ENCODE results near the gene RPL4. TPM values are rescaled to one million over a fixed set of nuclear protein-coding genes. Genes with fewer than 3 reads are reported as not detected.

Gene RPL4
- total RNA-seq, 1 donor from 2014 or later: 2,397 TPM

DNA sequence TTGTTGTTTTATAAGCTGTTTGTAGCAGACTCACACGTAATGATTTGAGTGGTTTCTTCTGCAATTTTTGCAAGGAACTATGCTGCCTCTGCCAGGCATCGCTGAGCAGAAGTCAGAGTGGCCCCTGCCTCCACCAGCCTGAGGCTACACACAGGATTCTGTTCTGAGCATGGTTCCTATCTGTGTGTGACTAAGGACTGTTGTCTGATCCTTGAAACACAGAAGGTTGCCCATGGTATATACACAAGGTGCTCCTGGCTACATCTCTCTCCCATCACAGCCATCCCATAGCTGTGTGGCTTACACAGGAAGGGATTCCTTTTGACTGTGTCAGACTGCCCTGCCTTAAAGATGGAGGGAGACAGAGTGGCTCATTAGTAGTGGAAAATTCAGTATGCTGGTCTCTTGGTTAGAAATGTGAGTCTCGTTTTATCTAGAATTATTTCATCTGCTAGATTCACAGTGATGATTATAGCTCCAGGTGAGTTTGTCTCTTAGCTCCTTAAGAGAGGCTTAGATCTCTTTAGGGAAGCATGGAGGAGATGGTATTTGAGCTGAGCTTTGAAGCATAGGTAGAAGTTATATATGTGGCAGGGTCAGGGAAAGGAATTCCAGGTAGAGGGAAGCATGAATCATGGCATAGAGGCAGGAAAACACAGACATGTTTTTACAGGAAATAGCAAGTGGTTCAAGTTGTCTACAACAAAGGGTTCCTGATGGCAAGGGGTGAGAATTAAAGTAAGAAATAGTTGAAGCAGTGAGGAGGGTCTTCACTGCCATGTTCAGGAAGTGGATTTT, 44.6 kb downstream of the RPL4 start:
- intact Hi-C loops (cut with micrococcal nuclease): no loop called here

DNA sequence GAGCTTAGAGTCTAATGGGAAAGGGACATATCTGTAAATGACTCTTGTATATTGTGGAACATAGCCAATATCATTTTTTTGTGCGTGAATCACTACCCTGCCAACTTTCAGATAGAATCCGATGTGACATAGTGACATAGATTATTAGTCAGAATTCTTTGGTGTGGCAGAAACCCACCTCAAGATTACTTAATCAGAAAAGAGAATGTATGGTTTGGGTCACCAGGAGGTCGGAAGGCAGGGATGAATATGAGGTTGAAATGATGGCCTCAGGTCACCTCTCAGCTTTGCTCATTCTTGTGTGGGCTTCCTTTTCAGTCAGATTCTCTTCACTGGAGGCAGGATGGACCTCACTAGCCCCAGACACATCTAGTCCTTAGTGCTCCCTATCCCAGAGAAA, 48.4 kb downstream of the RPL4 start:
- intact Hi-C loops (cut with micrococcal nuclease): no loop called here

DNA sequence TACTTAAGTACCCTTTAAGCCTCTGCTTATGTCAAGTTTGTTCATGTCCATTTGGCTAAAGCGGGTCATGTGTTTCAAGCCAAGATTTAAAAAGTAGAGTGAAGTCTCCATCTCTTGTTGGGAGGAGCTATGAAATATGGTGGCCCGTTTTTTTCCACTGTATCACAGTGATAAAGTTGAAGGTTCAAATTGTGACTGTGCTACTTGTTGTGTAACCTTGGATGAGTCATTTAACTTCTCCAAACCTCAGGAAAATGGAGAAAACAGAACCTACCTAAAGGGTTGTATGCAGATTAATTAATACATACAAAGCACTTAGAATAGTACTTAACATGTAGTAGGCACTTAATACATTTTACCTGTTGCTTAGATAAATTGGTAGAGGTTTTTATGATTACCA, 50.5 kb downstream of the RPL4 start:
- intact Hi-C loops (cut with micrococcal nuclease): no loop called here

DNA sequence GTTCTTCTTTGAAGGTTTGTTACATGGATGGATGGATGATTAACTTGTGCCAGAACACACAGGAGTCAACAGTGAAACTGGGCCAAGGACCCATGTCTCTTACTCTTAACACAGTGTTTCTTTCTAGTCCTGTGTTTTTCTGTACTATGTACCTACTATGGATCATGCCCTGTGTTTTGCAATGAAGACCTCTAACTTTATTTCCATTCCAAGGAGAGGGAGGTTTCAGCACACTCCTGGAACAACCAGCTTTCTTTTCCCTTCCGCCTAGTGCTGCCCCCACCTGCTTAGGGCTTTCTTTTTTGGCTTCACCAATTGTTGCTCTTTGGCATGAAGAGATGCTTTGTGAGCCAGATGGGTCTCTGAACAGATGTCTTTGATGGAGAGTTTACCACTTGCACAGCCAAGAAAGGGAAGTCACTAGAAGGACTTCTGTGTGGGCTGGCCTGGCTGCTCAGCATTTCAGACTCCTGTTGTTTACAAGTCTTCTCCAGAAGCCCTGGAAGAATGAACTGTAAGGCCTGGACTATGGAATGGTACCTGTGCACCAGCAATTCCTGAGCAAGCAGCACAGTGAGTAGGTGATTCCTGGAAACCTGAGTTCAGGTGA, 51.6 kb downstream of the RPL4 start:
- intact Hi-C loops (cut with micrococcal nuclease): no loop called here

DNA sequence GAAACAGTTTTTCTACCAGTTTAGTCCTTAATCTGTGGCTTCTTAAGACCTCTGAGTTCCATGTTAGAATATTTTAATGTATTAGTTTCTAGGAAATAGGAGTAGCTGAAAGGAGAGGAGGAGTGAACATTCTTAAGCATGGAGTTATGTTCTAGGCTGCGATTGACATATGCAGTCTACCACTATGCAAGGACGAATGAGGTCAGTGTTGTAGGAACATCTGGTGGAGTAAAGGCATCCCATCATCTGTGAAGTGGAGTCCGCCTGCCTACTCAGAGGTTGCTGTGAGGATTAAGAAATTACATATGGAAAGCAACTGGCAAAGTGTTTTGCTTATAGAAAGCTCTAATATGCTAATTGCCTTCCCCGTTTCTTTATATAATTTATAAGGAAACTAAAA, 52.2 kb downstream of the RPL4 start:
- intact Hi-C loops (cut with micrococcal nuclease): no loop called here

Other genes starting within 250 kb of the RPL4 start
- gene DIS3L, start 211.3 kb downstream of the RPL4 start, total RNA-seq: 51.1 and 51.4 TPM in 2 replicates
- 24.7 and 29.3 TPM in 2 replicates for gene TIPIN, start 148.2 kb downstream of the RPL4 start, total RNA-seq
- gene MAP2K1, start 117.9 kb downstream of the RPL4 start, total RNA-seq: 81.4 and 86.3 TPM in 2 replicates
- gene SNAPC5, start 7.1 kb downstream of the RPL4 start, total RNA-seq: 22.3 and 23.1 TPM in 2 replicates
- 31.8 and 34.1 TPM in 2 replicates for gene ZWILCH, start 471 bp upstream of the RPL4 start, total RNA-seq
- gene LCTL, start 61.1 kb upstream of the RPL4 start, total RNA-seq: not detected in 2 replicates
- gene SMAD6, start 197.4 kb upstream of the RPL4 start, total RNA-seq: 0.43 and 0.59 TPM in 2 replicates

All from T-helper 2 cell treated with Interferon-gamma antibody and Interleukin-4, amounts not matched to agents 100 ng/mL and 5 ng/mL, for 36 hours (primary cell).